Parathyroid adenoma (tissue), 2 donors: Measurements from ENCODE around the gene PIGR.

ENCODE experiments used
- H2AFZ ChIP-seq: fragments of 300-600 bp; sonication (generic); one replicate; pipeline ENCODE4 v1.7.0; 2017; ENCODE audit warnings: antibody characterized with exemption, mild to moderate bottlenecking
- H3K27ac ChIP-seq: fragments of 300-600 bp; sonication (generic); one replicate; pipeline ENCODE4 v1.7.0; 2017
- H3K27me3 ChIP-seq: fragments of 300-600 bp; sonication (generic); one replicate; pipeline ENCODE4 v1.7.0; 2017; ENCODE audit warnings: low read length; ENCODE audit not compliant: control insufficient read depth, insufficient read depth
- H3K36me3 ChIP-seq: fragments of 300-600 bp; sonication (generic); one replicate; pipeline ENCODE4 v1.7.0; 2017; ENCODE audit warnings: low read length; ENCODE audit not compliant: control insufficient read depth, insufficient read depth
- H3K4me1 ChIP-seq: fragments of 300-600 bp; sonication (generic); one replicate; pipeline ENCODE4 v1.7.0; 2017; ENCODE audit warnings: control low read depth
- H3K4me2 ChIP-seq: fragments of 300-600 bp; sonication (generic); one replicate; pipeline ENCODE4 v1.7.0; 2017; ENCODE audit warnings: low read length
- H3K4me3 ChIP-seq: fragments of 300-600 bp; sonication (generic); one replicate; pipeline ENCODE4 v1.7.0; 2017; ENCODE audit warnings: low read depth, low read length
- H3K79me2 ChIP-seq: fragments of 300-600 bp; sonication (generic); one replicate; pipeline ENCODE4 v1.7.0; 2017; ENCODE audit warnings: control low read depth
- H3K9ac ChIP-seq: fragments of 300-600 bp; sonication (generic); one replicate; pipeline ENCODE4 v1.7.0; 2017; ENCODE audit warnings: mild to moderate bottlenecking
- H3K9me3 ChIP-seq: fragments of 300-600 bp; sonication (generic); one replicate; pipeline ENCODE4 v1.7.0; 2017; ENCODE audit warnings: low read length; ENCODE audit not compliant: control insufficient read depth
- CTCF ChIP-seq: fragments of 300-600 bp; sonication (generic); IDR thresholded peaks from one replicate; pipeline ENCODE4 v1.7.0; 2017; ENCODE audit warnings: antibody characterized with exemption, mild to moderate bottlenecking
- donor health status: primary hyperparathyroidism.

The PIGR gene

GRCh38 chr1:206986402-206986801 lies 40.1 kb upstream of the PIGR start:
- H3K79me2 ChIP-seq, result no peaks in the 10 kb centered on the region
- H3K4me2 ChIP-seq, result no peak overlapping the region
- H2AFZ ChIP-seq, result no peak overlapping the region
- H3K9ac ChIP-seq, result no peak overlapping the region
- H3K4me1 ChIP-seq, result no peaks in the 10 kb centered on the region
- no peaks in the 10 kb centered on the region for H3K27me3 ChIP-seq
- H3K27ac ChIP-seq, result no peak overlapping the region
- no peaks in the 10 kb centered on the region for H3K36me3 ChIP-seq
- TF ChIP-seq CTCF, result no peak
- no peaks in the 10 kb centered on the region for H3K9me3 ChIP-seq
- H3K4me3 ChIP-seq, result no peak overlapping the region

- no peak overlapping the region for H3K27ac ChIP-seq
- no peak overlapping the region for H2AFZ ChIP-seq
- TF ChIP-seq CTCF, result no peak
These were observed 39.0 kb upstream of the PIGR start for GRCh38 chr1:206985162-206985749.

GRCh38 chr1:206982216-206982615 lies 36.0 kb upstream of the PIGR start:
- TF ChIP-seq CTCF, result no peak
- Histone ChIP-seq H3K9me3 (no peaks in the 10 kb centered on the region), H3K4me3 (no peak overlapping the region), H3K36me3 (no peaks in the 10 kb centered on the region), H3K4me1 (no peaks in the 10 kb centered on the region), H2AFZ (no peak overlapping the region), H3K4me2 (no peak overlapping the region), H3K9ac (no peak overlapping the region), H3K27me3 (no peaks in the 10 kb centered on the region), H3K27ac (no peak overlapping the region), H3K79me2 (no peaks in the 10 kb centered on the region)

More at GRCh38 chr1:206985162-206985749, 39.0 kb upstream of the PIGR start:
- H3K36me3 ChIP-seq, result no peaks in the 10 kb centered on the region
- H3K4me3 ChIP-seq, result no peak overlapping the region
- no peaks in the 10 kb centered on the region for H3K27me3 ChIP-seq
- no peaks in the 10 kb centered on the region for H3K4me1 ChIP-seq
- no peaks in the 10 kb centered on the region for H3K9me3 ChIP-seq
- no peaks in the 10 kb centered on the region for H3K79me2 ChIP-seq
- no peak overlapping the region for H3K4me2 ChIP-seq
- no peak overlapping the region for H3K9ac ChIP-seq

GRCh38 chr1:206979379-206980043 lies 33.2 kb upstream of the PIGR start:
- H3K36me3 ChIP-seq, result no peaks in the 10 kb centered on the region
- no peaks in the 10 kb centered on the region for H3K9me3 ChIP-seq
- no peaks in the 10 kb centered on the region for H3K79me2 ChIP-seq
- no peak overlapping the region for H3K27ac ChIP-seq
- H3K9ac ChIP-seq, result no peak overlapping the region
- H3K27me3 ChIP-seq, result no peaks in the 10 kb centered on the region
- no peak overlapping the region for H2AFZ ChIP-seq
- no peak overlapping the region for H3K4me2 ChIP-seq
- TF ChIP-seq CTCF, result no peak
- H3K4me3 ChIP-seq, result no peak overlapping the region
- no peaks in the 10 kb centered on the region for H3K4me1 ChIP-seq

- no peak overlapping the region for H3K27ac ChIP-seq
These were observed 32.0 kb upstream of the PIGR start for GRCh38 chr1:206978259-206978658.

More at GRCh38 chr1:206978259-206978658, 32.0 kb upstream of the PIGR start:
- Histone ChIP-seq H3K4me1 (no peaks in the 10 kb centered on the region), H3K9me3 (no peaks in the 10 kb centered on the region), H3K36me3 (no peaks in the 10 kb centered on the region), H3K4me2 (no peak overlapping the region), H3K4me3 (no peak overlapping the region), H3K27me3 (no peaks in the 10 kb centered on the region), H3K9ac (no peak overlapping the region), H3K79me2 (no peaks in the 10 kb centered on the region), H2AFZ (no peak overlapping the region)
- no peak for TF ChIP-seq CTCF
